Spleen (tissue), 11 donors: ENCODE results near the gene LDB2. TPM values are rescaled to one million over a fixed set of nuclear protein-coding genes. Genes with fewer than 3 reads are reported as not detected.
A peak's percentile ranks its signal among the peaks of the same experiment; 100 is the strongest.

Experiments used
- DNase-seq: peaks from one replicate; pipeline ENCODE4 v3.0.0-alpha.2; 2020
- H3K27ac ChIP-seq, 8 donors: fragments of 200-600 bp; sonication (generic) in 7 of 8; 1 replicate in 4 of 8; 2 replicates in 4 of 8; pipeline versions ENCODE4 v1.5.0 to v1.8.0; 2016 to 2021; ENCODE audit warnings: inconsistent platforms in 4 of 8, mild to moderate bottlenecking in 4 of 8, moderate library complexity in 1 of 8
- H3K27me3 ChIP-seq, 7 donors: fragments of 200-600 bp; sonication (generic) in 6 of 7; replicated peaks in 1 of 7; 1 replicate in 4 of 7; 2 replicates in 3 of 7; pipeline versions ENCODE4 v1.5.0 to v1.8.0; 2016 to 2021; ENCODE audit warnings: inconsistent platforms in 3 of 7, mild to moderate bottlenecking in 1 of 7
- H3K36me3 ChIP-seq, 6 donors: fragments of 200-600 bp; sonication (generic) in 5 of 6; 1 replicate in 4 of 6; 2 replicates in 2 of 6; pipeline versions ENCODE4 v1.5.0 to v1.8.0; 2016 to 2021; ENCODE audit warnings: inconsistent platforms in 2 of 6
- H3K4me1 ChIP-seq, 6 donors: fragments of 200-600 bp; sonication (generic) in 5 of 6; 1 replicate in 3 of 6; 2 replicates in 3 of 6; pipeline versions ENCODE4 v1.5.0 to v1.8.0; 2016 to 2021; ENCODE audit warnings: inconsistent platforms in 3 of 6
- H3K4me3 ChIP-seq, 8 donors: fragments of 200-600 bp; sonication (generic) in 7 of 8; 1 replicate in 4 of 8; 2 replicates in 4 of 8; pipeline versions ENCODE4 v1.5.0 to v1.8.0; 2016 to 2021; ENCODE audit warnings: inconsistent platforms in 4 of 8, mild to moderate bottlenecking in 4 of 8, moderate library complexity in 2 of 8
- H3K9me3 ChIP-seq, 8 donors: fragments of 200-600 bp; sonication (generic) in 7 of 8; 1 replicate in 4 of 8; 2 replicates in 4 of 8; pipeline versions ENCODE4 v1.5.0 to v1.8.0; 2016 to 2021; ENCODE audit warnings: inconsistent platforms in 4 of 8
- CTCF ChIP-seq, 11 experiments: fragments of 200-600 bp in 7 of 11; fragments of 450-650 bp in 4 of 11; sonication (generic) in 4 of 11; IDR thresholded peaks in 8 of 11; conservative IDR thresholded peaks in 3 of 11; 1 replicate in 7 of 11; 2 replicates in 4 of 11; pipeline versions ENCODE4 v1.4.0 to v1.8.0; 2016 to 2021; ENCODE audit warnings: antibody characterized with exemption in 11 of 11, inconsistent platforms in 4 of 11, mild to moderate bottlenecking in 1 of 11
- POLR2A ChIP-seq, 3 donors: fragments of 450-650 bp; IDR thresholded peaks; one replicate each; pipeline ENCODE4 v1.5.1; 2017; ENCODE audit warnings: antibody characterized with exemption in 3 of 3, mild to moderate bottlenecking in 1 of 3
- POLR2AphosphoS5 ChIP-seq, 3 donors: sonication (generic); formaldehyde crosslinking; IDR thresholded peaks; one replicate each; pipeline ENCODE4 v1.5.1; 2017; ENCODE audit warnings: antibody characterized with exemption in 3 of 3
- WGBS, 5 donors: extraction: QIAGEN DNeasy Blood & Tissue Kit in 3 of 5; methylation state at CpG; one replicate each; pipeline versions ENCODE4 v1.1.5 to v1.1.7; 2013 to 2018; 5-methylcytosine and 5-hydroxymethylcytosine counted together
- intact Hi-C: fragments of 100-400 bp; cut with DNase I; formaldehyde crosslinking; loops from one replicate; pipeline ENCODE4 v1.15.0; 2023; ENCODE audit warnings: low total_unique reads
- polyA plus RNA-seq, 3 donors: library from polyadenylated mRNA; stranded (reverse); fragments of 200-250 nt; gene quantifications; one replicate each; pipeline ENCODE4 v1.2.1, GENCODE V29; 2013
- total RNA-seq, 7 donors: library from RNA; depleted of rRNA in 3 of 7; stranded (reverse); fragments of >200 nt in 3 of 7; fragmentation: NEBNext Ultra II Directional in 4 of 7; extraction: Animal tissue kit (Norgen Biotek cat#: 25700) in 4 of 7; gene quantifications; one replicate each; pipeline versions ENCODE4 v1.1.0 to v1.2.1, GENCODE V29; 2016 to 2021
- donor health status: healthy with polysubstance abuse.
- donor health status: DM: no; HTN: no; CAD: no; lungs with moderate emphysema.
- donor health status: DM: no; HTN: no; CAD: no.
- donor health status: Bipolar disorder and iron deficiency.
- donor health status: healthy.
- donor health status: DM: no; HTN: no; CAD: no.
- donor health status: DM: yes; HTN: yes; CAD: no.

Gene LDB2
- total and polyA plus RNA-seq, 10 donors = 24.1 to 257 (median 142) TPM

- intact Hi-C loops = no loop called here
- H3K36me3 ChIP-seq = no peaks in the 10 kb centered on the region
- no peaks in the 10 kb centered on the region for H3K4me1 ChIP-seq
- no peak overlapping the region for H3K4me3 ChIP-seq
- DNase-seq = no peak
- TF ChIP-seq POLR2AphosphoS5 (IDR thresholded peaks at IDR 0.05) (no peak), CTCF (IDR thresholded peaks at IDR 0.05 in 8 of 11, conservative IDR thresholded peaks at IDR 0.05 in 3 of 11) (no peak), POLR2A (IDR thresholded peaks at IDR 0.05) (no peak)
- peaks cover 0 to 10% (median 0%) of the 10 kb centered on the region in 8 donors for H3K9me3 ChIP-seq
- no peaks in the 10 kb centered on the region for H3K27me3 ChIP-seq
- peak overlapping the region in 3 of 8 donors; percentile 6 to 42 (median 7) for H3K27ac ChIP-seq
Observed at GRCh38 chr4:16807355-16807754, 91.1 kb downstream of the LDB2 start.

- TF ChIP-seq CTCF (IDR thresholded peaks at IDR 0.05 in 8 of 11, conservative IDR thresholded peaks at IDR 0.05 in 3 of 11) (no peak), POLR2A (IDR thresholded peaks at IDR 0.05) (no peak), POLR2AphosphoS5 (IDR thresholded peaks at IDR 0.05) (no peak)
- Histone ChIP-seq H3K9me3 (peaks cover 0 to 10% (median 0%) of the 10 kb centered on the region in 8 donors), H3K36me3 (no peaks in the 10 kb centered on the region), H3K4me1 (no peaks in the 10 kb centered on the region), H3K27me3 (no peaks in the 10 kb centered on the region), H3K4me3 (no peak overlapping the region), H3K27ac (no peak overlapping the region)
- intact Hi-C loops = no loop called here
- DNase-seq = no peak
Observed at GRCh38 chr4:16804581-16804980, 93.9 kb downstream of the LDB2 start.

GRCh38 chr4:16802044-16802443 lies 96.4 kb downstream of the LDB2 start:
- no peaks in the 10 kb centered on the region for H3K36me3 ChIP-seq
- intact Hi-C loops = no loop called here
- no peaks in the 10 kb centered on the region for H3K9me3 ChIP-seq
- no peak for TF ChIP-seq POLR2AphosphoS5 (IDR thresholded peaks at IDR 0.05)
- TF ChIP-seq CTCF (IDR thresholded peaks at IDR 0.05 in 8 of 11, conservative IDR thresholded peaks at IDR 0.05 in 3 of 11) = no peak
- no peak for TF ChIP-seq POLR2A (IDR thresholded peaks at IDR 0.05)
- no peaks in the 10 kb centered on the region for H3K4me1 ChIP-seq
- no peak overlapping the region for H3K27ac ChIP-seq
- 77 to 93% (median 86%) methylated on average over 3 of the region's 3 CpGs for WGBS, 5 donors
- no peaks in the 10 kb centered on the region for H3K27me3 ChIP-seq
- H3K4me3 ChIP-seq = no peak overlapping the region
- DNase-seq = no peak

- no peak overlapping the region for H3K27ac ChIP-seq
- H3K4me3 ChIP-seq = no peak overlapping the region
- no peaks in the 10 kb centered on the region for H3K36me3 ChIP-seq
- no peak for TF ChIP-seq POLR2A (IDR thresholded peaks at IDR 0.05)
- TF ChIP-seq CTCF (IDR thresholded peaks at IDR 0.05 in 8 of 11, conservative IDR thresholded peaks at IDR 0.05 in 3 of 11) = no peak
- no peak for TF ChIP-seq POLR2AphosphoS5 (IDR thresholded peaks at IDR 0.05)
- WGBS, 5 donors = 71 to 91% (median 80%) methylated on average over 3 of the region's 3 CpGs
- no peaks in the 10 kb centered on the region for H3K4me1 ChIP-seq
- no peak for DNase-seq
- H3K27me3 ChIP-seq = no peaks in the 10 kb centered on the region
- intact Hi-C loops = no loop called here
- no peaks in the 10 kb centered on the region for H3K9me3 ChIP-seq
Observed at GRCh38 chr4:16801356-16801755, 97.1 kb downstream of the LDB2 start.
